SH-SY5Y (cell line): Measurements from ENCODE around the gene SPTLC1.

ENCODE experiments used
- GATA2 ChIP-seq: IDR thresholded peaks from 2 replicates; pipeline ENCODE4 v1.6.1; 2011; ENCODE audit warnings: mild to moderate bottlenecking, low read depth, low read length
- GATA3 ChIP-seq: IDR thresholded peaks from 2 replicates; pipeline ENCODE4 v1.6.1; 2011; ENCODE audit warnings: low read depth, mild to moderate bottlenecking, low read length, moderate library complexity

DNA sequence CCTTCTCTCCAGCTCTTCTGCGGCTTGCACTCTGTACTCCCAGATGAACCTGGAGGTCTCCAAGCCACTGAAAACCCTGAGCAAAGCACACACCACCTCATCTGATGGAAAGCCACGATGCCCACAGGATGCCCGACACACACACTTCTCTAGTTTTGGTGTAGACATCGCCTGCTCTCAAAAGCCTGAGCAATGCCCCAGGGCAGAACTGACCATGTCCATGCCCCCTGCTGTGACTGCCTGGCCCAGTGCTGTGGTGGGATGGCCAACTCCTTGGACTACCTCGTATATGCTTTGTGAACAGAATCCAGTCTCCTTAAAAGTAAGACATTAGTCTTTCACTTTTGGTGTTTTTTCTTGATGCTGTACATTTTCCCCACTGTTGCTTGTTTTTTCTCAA is 81.2 kb downstream of the SPTLC1 start:
- TF ChIP-seq GATA2, result no peak
- TF ChIP-seq GATA3, result no peak
